ENCODE measurements around the gene RABGEF1.
"Not testable (repeated sequence)": the region's sequence is repeated elsewhere in the genome, so short reads cannot be mapped to it uniquely, and the experiment has no call there.

The RABGEF1 gene

GRCh38 chr7:66740302-66740979 is at the start of gene RABGEF1:
TSS of gene RABGEF1 (plus strand) at chr7:66740733. CDS start at chr7:66771900, 31,167 bp downstream.
- peak; percentile 96 to 97 for DNase-seq (ENCODE audit: extremely low read depth in 1 of 2, low read depth in 1 of 2)

- no peak for DNase-seq (ENCODE audit: extremely low read depth in 1 of 2, low read depth in 1 of 2)
These were observed 47.2 kb upstream of the RABGEF1 start for GRCh38 chr7:66693331-66693730.

GRCh38 chr7:66694286-66694685 is 46.2 kb upstream of the RABGEF1 start:
- no peak for DNase-seq (ENCODE audit: extremely low read depth in 1 of 2, low read depth in 1 of 2)

- not testable (repeated sequence) for DNase-seq (ENCODE audit: extremely low read depth in 1 of 2, low read depth in 1 of 2)
These were observed 45.1 kb upstream of the RABGEF1 start for GRCh38 chr7:66695417-66695816.

GRCh38 chr7:66696134-66696533 is 44.4 kb upstream of the RABGEF1 start:
- not testable (repeated sequence) for DNase-seq (ENCODE audit: extremely low read depth in 1 of 2, low read depth in 1 of 2)

- no peak for DNase-seq (ENCODE audit: extremely low read depth in 1 of 2, low read depth in 1 of 2)
These were observed 43.8 kb upstream of the RABGEF1 start for GRCh38 chr7:66696774-66697191.

- DNase-seq (ENCODE audit: extremely low read depth in 1 of 2, low read depth in 1 of 2) = no peak
These were observed 42.8 kb upstream of the RABGEF1 start for GRCh38 chr7:66697449-66698438.

GRCh38 chr7:66698652-66699205 is 41.8 kb upstream of the RABGEF1 start:
- no peak for DNase-seq (ENCODE audit: extremely low read depth in 1 of 2, low read depth in 1 of 2)

GRCh38 chr7:66699998-66700397 is 40.5 kb upstream of the RABGEF1 start:
- no peak for DNase-seq (ENCODE audit: extremely low read depth in 1 of 2, low read depth in 1 of 2)

GRCh38 chr7:66700633-66701131 is 39.9 kb upstream of the RABGEF1 start:
- DNase-seq (ENCODE audit: extremely low read depth in 1 of 2, low read depth in 1 of 2) = no peak

- DNase-seq (ENCODE audit: extremely low read depth in 1 of 2, low read depth in 1 of 2) = no peak
These were observed 32.7 kb upstream of the RABGEF1 start for GRCh38 chr7:66707825-66708224.

GRCh38 chr7:66710752-66711151 is 29.8 kb upstream of the RABGEF1 start:
- DNase-seq (ENCODE audit: extremely low read depth in 1 of 2, low read depth in 1 of 2) = not testable (repeated sequence)

GRCh38 chr7:66713687-66714086 is 26.8 kb upstream of the RABGEF1 start:
- no peak for DNase-seq (ENCODE audit: extremely low read depth in 1 of 2, low read depth in 1 of 2)

GRCh38 chr7:66716634-66717033 is 23.9 kb upstream of the RABGEF1 start:
- DNase-seq (ENCODE audit: extremely low read depth in 1 of 2, low read depth in 1 of 2) = not testable (repeated sequence)

GRCh38 chr7:66720561-66720960 is 20.0 kb upstream of the RABGEF1 start:
- no peak for DNase-seq (ENCODE audit: extremely low read depth in 1 of 2, low read depth in 1 of 2)

GRCh38 chr7:66725843-66726242 is 14.7 kb upstream of the RABGEF1 start:
- no peak for DNase-seq (ENCODE audit: extremely low read depth in 1 of 2, low read depth in 1 of 2)

GRCh38 chr7:66727058-66727457 is 13.5 kb upstream of the RABGEF1 start:
- no peak for DNase-seq (ENCODE audit: extremely low read depth in 1 of 2, low read depth in 1 of 2)

GRCh38 chr7:66728571-66728970 is 12.0 kb upstream of the RABGEF1 start:
- DNase-seq (ENCODE audit: extremely low read depth in 1 of 2, low read depth in 1 of 2) = no peak

- no peak for DNase-seq (ENCODE audit: extremely low read depth in 1 of 2, low read depth in 1 of 2)
These were observed 11.3 kb upstream of the RABGEF1 start for GRCh38 chr7:66729274-66729673.

- DNase-seq (ENCODE audit: extremely low read depth in 1 of 2, low read depth in 1 of 2) = no peak
These were observed 8.5 kb upstream of the RABGEF1 start for GRCh38 chr7:66731986-66732385.

GRCh38 chr7:66732439-66732838 is 8.1 kb upstream of the RABGEF1 start:
- no peak for DNase-seq (ENCODE audit: extremely low read depth in 1 of 2, low read depth in 1 of 2)
